ENCODE data around the gene NCAM1.

Gene NCAM1

DNA sequence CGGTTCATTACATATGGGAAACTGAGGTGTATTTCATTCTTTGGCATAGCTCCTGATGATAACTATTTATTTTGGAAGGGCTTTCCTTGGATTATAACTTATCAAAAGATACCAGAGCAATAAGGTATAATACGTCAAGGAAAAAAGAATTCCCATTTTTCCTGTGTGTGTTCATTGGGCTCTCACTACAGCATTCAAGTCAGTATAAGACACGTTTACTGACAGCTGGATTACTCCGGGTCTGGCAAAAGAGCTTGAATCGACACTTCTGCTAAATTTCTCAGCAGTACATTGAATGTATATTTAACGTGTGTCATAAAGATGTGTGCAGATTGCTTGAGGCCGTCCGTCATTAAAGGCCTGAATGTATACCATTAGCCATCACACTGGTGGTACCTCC is 163.4 kb downstream of the NCAM1 start:
- no peak for DNase-seq (ENCODE audit: low read depth in 1 of 2, low spot score in 1 of 2)

DNA sequence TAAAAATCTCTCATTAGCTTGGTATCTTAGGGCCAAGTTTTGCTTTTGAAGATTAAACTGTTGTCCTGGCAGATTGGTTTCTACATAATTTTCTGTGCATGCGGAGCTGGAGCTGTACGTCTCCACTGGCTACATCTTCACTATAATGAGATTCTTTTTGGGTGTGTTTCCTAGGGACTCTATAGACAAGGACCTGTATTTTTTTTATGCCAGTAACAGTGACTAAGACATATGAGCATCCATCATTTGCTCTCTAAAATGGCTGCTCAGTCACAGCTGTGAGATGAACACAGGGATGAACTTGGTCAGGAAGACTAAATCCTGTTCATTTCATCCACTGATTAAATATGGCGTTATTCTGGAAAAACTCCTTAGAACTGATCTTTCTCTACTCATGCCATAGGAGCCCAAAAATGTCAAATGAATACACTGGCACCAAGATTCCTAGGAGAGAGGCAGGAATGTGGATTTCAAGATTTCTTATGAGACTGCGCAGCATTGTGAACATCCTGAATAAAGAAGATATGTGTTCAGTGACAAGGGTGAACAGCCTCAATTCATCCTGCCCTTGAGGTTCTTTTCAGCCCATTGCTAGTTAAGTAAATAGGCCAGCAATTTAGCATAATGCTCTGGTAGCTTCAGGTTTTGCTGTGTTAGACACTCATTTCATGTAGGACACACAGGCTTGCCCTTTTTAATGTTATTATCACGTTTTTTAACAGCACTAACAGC is 168.2 kb downstream of the NCAM1 start:
- no peak for DNase-seq (ENCODE audit: low read depth in 1 of 2, low spot score in 1 of 2)

DNA sequence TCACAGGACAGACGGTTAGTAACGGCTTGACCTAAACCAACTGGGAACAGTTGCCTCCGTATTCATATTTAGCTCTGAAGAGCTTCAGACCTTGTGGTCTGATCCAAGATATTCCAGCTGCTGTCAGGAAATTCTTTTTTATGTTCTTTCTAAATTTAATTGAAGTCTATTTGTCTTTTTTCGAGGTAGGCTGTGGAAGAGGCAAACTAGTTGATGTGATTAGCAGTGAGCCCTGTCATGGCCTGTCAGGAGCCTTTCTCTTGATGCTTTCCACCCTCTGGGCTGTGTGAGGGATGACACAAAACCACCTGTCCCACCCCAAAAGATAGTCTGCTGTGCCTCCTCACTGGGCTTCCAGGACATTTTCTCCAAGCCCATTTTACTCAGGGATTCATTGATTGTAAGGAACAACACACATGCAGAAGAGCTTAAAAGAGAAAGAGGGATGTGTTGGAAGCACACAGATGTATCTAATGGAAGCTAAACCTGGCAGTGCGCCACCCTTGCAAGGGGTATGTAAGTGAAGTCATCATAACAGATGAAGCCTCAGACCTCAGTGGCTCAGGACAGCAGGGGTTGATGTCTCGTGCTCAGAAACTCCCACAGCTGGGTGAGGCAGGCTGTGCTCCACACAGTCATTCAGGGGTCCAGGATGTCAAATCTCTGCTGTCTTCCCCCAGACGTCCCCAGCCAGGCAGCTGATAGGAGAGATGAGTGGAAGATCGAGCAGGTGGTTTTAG is 170.0 kb downstream of the NCAM1 start:
- no peak for DNase-seq (ENCODE audit: low read depth in 1 of 2, low spot score in 1 of 2)

DNA sequence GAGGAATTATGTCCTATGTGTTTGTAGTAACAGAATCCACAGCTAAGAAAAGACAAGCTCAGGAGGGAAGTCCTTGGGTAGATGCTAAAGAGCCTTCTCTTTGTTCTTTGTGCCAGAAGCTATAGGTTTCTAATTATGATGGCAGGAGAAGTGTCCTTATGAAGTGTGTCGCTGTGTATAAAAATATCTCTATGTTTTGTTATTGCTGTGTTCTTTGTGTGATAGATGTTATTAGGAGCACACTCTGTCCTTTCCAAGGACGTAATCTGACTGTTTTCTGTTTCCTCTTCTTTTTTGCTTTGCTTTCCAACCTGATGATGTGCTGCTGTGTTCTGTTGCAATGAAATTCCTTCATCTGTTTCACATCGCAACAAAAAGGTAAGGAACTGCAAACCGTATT is 171.9 kb downstream of the NCAM1 start:
- no peak for DNase-seq (ENCODE audit: low read depth in 1 of 2, low spot score in 1 of 2)

DNA sequence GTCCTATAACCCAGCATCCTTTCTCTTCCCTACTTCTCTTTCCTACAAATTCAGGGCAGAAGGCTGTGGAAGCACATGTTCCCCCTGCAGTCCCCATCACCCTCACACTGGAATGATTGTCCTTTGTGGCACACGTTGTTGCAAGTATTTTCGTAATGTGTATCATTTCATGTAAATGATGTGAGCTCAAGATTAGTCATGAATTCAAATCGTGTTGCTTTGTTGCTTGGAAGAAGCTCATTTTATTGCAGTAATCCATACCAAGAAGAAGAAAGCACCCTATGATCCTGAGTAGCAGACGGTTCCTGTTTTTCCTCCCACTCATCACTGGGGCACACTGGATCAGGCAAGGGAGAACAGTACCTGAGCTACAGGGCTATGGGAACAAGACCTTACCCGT is 173.4 kb downstream of the NCAM1 start:
- no peak for DNase-seq (ENCODE audit: low read depth in 1 of 2, low spot score in 1 of 2)

DNA sequence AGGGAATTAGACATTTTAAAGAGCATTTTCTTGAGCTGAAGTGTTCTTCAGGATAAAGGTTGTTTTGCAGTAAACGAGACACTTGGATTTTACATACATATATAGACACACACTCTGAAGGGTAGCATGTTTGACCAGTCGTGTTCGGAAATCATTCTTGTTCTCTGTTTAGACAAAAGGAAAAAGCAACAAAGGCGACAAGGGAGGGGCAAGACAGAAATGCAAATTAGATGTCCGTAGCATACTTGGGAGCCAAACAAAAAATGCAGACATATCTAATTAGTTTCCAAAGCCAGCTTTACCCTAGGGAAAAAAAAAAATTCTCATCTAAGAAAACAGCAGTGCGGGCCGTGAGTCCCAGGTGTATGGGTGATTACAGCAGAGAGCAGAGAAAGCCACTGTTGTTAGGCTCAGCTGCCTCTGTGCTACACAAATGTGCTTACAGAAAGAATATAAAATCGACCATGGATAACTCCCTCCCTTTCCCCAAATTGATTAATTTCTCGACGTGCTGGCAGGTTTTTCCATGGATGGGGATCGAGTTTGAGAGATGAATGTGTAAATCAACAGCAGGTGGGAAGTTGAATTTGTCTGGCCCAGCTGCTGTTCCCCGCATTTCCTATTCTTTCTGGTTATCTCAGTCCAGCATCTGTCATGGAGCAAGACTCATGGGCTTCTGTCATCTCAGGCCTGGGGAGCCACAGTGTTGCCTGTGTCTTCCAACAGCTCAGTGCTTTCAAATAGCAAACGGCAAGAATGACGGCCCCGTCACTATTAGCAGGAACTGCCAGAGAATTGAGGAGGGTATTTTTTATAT is 176.7 kb downstream of the NCAM1 start:
- no peak for DNase-seq (ENCODE audit: low read depth in 1 of 2, low spot score in 1 of 2)

DNA sequence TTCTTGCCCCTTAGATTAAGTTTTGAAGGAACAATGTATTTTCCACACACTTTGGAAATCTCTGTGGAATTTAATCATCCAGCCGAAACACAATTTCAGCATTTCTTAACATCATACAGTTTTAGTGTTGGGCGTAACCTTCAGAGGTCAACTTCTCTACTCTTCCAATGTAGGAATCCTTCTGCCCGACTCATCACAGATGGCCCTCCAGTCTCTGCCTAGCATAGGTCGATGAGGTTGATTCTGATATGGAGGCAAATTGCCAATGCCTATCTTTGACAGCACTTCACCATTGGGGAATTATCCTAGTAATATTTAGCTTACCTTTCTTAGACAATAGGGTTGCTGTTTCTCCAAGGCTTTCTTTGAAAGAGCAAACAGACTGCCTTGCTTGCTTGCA is 177.5 kb downstream of the NCAM1 start:
- DNase-seq (ENCODE audit: low read depth in 1 of 2, low spot score in 1 of 2): no peak

DNA sequence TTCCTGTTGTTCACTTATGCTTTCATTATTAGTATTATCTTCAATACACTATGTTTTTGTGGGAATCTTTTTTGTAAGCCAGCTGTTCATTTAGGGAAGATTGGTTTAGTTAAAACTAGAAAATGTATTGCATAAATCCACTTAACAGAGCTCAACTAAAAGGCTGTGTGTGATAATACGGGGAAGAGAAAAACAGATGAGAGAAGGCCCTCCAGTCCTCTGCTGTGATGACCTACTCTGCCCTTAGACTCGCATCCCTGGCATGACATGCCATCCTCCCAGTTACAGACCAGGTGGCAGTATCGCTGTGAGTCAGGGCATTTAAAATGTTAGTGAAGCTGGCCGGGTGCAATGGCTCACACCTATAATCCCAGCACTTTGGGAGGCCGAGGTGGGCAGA is 179.8 kb downstream of the NCAM1 start:
- no peak for DNase-seq (ENCODE audit: low read depth in 1 of 2, low spot score in 1 of 2)

DNA sequence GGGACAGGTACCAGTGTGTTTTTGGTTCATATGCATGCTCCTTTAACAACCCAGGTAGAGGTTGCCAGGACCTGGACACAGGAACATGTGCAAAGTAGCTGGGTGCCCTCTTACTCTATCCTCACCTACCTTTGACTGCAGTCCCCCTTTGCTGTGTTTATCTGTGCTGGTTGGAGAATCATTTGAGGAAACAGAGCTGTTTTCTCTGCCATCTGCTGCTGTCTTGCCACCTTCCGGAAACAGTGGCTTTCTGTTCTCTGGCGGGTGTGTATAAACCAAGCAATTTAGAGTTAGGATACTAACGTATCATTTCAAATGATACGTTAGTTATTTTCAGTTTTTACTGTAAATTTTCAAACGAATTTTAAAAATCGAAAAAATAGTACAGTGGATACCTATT is 181.3 kb downstream of the NCAM1 start:
- no peak for DNase-seq (ENCODE audit: low read depth in 1 of 2, low spot score in 1 of 2)

DNA sequence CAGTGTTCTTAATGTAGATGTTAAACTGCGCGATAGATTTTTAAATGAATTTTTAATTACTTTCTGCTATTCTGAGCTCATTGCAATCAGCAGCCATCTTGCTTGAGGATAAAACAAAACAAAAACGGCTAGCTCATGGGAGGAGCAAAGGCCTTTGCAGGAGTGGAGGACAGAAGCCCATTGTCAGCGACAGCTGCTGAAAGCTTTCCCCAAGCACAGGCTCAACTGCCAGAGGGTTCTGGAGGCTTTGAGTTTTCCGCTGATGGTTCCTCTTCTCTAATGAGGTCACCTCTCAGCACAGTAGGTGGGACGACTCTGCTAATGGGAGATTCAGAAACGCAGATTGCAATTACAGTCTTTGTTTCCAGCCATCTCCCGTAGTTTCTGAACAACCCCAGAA is 186.0 kb downstream of the NCAM1 start:
- no peak for DNase-seq (ENCODE audit: low read depth in 1 of 2, low spot score in 1 of 2)

DNA sequence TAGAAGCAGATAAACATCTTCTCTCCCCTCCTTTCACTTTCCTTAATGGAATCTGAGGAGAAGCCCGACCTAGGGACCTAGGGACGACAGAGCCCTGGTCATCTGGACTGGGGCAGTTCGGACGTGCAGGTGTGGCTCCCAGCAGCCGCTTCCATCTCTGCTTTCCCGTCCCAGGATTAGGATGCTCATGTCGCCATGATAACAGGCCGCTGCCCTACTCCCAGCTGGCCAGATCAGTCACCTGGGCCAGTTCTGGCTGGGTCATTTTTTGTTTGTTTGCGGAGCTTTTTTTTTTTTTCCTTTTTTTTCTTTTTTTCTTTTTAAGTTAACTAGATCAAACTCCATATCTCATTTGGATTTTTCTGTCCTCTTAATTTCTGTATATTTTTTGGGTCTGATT is 186.9 kb downstream of the NCAM1 start:
- DNase-seq (ENCODE audit: low read depth in 1 of 2, low spot score in 1 of 2): no peak

DNA sequence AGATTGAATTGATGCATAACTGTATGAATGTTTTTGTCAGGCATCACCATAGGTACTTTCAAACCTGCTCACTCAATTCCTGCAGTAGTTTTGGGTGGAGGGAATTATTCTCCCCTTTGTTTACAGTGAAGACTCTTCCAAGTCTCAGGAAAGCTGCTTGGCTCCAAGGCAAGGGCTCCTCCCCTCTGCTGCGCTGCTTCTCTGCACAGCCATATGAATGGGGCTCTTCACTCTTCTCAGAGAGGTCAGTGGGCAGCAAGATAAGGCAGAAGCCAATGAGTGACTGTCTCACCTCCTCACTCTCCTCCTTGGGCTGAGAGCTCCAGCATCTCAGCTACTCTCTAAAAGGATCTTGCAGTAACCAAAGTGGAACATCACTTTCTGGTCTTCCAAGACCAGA is 187.4 kb downstream of the NCAM1 start:
- no peak for DNase-seq (ENCODE audit: low read depth in 1 of 2, low spot score in 1 of 2)

DNA sequence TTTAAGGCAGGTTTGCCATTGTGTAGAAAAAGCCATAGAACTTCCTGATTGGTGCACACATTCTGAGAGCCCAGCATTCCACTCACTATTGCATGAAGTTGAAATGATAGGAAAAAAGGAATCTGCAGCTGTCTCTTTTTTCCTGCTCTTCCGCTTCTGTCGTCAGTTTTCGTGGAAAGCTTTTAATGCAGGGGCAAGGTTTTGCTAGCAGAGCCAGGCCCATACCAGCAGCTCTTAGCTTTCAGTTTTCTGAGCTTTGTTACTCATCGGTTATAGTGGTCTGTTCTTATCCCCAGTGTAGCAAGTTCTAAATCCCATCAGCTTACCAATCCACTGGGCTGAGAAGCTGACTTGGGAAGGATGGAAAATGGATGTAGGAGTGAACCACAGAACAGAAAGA is 190.3 kb downstream of the NCAM1 start:
- no peak for DNase-seq (ENCODE audit: low read depth in 1 of 2, low spot score in 1 of 2)

DNA sequence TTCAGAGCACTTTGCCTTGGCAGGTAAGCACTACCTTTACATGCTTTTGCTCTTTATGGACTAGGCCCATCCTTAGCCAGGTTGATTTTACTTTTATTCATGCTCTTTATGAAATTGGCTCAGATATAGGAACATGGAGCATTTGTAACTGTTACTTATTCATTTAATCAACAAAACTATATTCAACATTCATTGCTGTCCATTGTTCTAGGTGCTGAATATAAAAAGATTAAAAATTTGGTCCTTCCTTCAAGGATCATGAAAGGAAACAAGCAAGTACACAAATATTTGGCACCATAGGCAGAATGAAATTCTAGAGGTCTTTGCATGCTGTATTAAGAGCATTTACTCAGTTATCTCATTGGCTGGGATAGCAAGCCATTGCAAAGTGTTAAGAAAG is 191.3 kb downstream of the NCAM1 start:
- no peak for DNase-seq (ENCODE audit: low read depth in 1 of 2, low spot score in 1 of 2)

DNA sequence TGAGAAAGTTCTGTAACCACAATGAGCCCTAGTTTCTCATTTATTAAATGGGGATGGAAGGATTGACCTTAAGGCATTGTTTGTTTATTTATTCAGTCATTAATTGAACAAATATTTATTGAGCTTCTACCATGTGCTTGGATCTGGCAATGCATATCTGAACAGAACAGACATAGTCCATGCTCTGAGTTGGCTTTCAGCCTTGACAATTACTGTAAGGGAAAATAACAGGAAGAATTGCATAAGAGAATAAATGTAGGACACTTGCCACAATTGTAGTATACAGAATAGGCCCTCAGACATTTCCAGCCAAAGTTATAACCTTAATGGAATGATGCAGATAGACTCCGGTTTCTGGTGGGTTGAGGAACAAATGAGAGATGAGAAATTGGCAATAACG is 192.6 kb downstream of the NCAM1 start:
- no peak for DNase-seq (ENCODE audit: low read depth in 1 of 2, low spot score in 1 of 2)

DNA sequence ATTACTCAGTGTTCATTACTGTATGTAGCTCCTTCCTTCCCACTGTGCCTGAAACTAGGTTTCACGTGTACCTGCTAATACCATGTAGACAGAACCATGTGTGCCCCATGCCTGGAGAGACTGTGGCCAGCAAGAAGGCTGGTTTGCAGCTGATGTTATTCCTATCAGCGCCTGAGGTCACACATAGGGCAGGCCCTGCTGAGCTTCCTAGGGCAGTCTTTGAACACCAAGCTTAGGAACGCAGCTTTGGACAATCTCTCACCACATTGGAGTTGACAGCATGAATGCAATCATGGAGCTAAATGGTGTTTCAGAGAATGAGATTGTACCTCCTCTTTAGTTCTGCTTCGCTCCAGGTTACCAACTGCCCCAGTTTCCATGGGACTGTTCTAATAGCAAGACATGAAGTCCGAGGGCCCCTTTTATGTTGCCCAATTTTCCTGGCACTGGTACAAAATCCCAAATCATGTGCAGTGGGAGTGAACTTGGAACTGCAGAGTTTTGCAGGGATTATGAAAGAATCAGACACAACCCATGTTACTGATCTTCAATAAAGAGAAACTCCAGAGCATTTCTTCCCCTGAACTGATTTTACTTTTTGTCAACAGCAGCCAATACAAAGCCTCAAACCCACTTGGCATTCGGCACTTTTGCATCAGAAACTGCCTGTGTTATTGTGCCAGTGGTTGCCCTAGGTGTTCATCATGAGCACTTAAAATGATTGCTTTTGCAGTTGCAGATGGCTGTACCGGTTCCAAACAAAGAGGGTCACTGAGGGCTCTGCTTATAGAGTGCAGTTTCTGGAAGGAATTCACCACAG is 199.0 kb downstream of the NCAM1 start:
- DNase-seq (ENCODE audit: low read depth in 1 of 2, low spot score in 1 of 2): no peak

DNA sequence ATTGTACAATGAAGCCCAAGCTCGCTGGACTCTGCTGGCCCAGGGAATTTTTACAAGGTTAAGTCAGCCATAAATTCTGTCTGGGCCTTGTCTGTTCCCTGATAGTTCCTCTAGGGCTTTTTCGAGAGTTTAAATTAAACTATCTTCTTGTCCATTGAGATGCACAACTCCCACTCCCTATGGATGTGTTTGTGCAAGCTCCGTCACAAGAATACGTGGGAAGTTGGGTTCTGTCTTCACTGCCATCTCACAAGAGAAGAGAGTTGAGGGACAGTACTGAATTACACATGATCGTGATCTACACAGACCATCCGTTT is 199.5 kb downstream of the NCAM1 start:
- DNase-seq (ENCODE audit: low read depth in 1 of 2, low spot score in 1 of 2): no peak

DNA sequence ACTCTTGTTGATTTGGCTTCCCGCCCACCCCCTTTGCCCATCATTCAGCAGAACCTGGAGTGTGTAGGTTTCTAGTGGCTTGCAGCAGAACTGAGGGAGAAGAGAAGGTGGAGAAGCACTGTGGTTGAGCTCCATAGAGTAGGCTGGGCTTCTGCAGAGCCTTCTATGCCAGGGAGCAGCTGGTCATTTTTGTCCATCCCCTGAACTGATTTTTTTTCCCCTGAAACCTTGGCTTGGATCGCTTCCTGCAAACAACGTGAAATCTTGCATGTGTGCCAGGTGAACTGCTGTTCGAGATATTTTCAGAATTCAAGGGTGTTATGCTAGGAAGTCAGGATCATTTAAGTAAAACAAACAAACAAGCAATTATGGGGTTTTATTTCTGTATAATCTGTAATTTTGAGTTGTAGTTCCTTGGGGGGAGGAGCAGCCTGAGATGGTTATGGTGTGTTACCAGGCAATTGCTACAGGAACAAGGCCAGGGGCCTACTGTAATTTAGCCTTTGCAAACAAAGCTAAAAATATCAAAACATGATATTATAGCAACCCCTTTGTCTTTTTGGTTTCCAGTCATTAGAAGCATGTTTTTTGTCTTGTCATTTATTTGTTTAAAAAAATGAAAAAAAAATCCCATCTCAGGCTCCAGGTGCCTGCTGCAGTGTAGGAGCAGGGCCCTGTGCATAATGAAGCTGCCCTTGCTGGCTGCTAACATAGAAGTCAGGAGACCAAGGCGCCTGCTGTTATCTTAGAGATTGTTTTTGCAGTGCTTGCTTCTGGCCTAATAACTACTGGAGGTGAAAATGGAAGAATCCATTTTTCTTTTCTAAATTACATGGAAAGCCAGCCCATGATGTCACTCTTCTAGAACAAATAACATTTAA is 200.7 kb downstream of the NCAM1 start:
- no peak for DNase-seq (ENCODE audit: low read depth in 1 of 2, low spot score in 1 of 2)

DNA sequence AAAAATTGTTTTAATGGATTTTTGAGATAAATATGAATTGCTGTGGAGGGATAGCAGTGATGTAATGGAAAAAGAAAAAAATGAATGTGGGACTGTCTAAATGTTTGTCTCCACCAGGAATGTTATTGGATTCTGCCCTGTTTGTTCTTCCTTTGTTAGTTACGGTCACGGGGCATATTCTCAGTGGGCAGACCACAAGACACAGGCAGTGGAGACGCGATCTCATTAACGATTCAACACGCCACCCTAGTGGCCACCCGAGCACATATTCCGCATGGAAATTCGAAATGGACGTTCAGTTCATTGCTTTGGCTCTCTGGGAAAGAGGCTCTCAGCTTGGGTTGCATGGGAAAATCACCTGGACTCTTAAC is 201.4 kb downstream of the NCAM1 start:
- no peak for DNase-seq (ENCODE audit: low read depth in 1 of 2, low spot score in 1 of 2)

DNA sequence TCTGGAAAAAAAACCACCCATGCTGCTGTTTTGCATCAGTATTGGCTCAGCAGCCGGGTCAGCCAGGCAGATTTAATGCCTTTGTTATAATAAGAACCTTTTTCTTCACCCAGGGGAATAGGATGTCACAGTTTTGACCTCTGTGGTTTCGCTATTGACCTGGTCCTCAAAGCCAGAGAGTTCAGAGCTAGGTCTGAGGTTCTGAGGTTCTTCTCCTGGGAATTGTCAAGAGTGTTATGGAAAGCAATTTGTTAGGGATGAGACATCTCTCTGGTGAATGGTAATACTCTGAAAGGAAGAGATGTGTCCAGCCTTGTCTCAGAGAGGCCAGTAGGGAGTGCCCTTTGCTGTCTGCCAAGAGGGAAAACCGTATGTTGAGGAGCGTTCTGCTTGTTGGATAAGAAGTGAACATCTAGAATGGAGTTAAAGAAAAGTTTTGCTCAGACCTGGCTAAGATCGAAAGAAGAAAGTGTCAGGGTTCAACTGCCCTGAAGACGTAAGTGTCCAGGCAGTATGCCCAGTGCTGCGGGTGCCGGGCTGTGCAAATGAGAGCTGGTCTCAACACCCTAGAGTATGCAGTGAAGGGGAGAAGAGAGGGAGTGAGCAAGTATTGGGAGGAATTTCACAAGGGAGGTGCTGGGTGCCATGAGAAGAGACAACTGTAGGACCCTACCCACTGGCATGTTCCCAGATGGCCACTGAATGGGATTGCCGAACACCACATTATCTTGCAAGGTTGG is 202.2 kb downstream of the NCAM1 start:
- no peak for DNase-seq (ENCODE audit: low read depth in 1 of 2, low spot score in 1 of 2)
